Measurements from ENCODE around the gene CREBZF. TPM values are rescaled to one million over a fixed set of nuclear protein-coding genes. Genes with fewer than 3 reads are reported as not detected.

CREBZF gene
- polyA plus RNA-seq (2013, experiment 1 of 2; ENCODE audit: insufficient read length): 28.2 TPM
- polyA plus RNA-seq (2013, experiment 2 of 2; ENCODE audit: insufficient read length): 25.4 TPM

DNA sequence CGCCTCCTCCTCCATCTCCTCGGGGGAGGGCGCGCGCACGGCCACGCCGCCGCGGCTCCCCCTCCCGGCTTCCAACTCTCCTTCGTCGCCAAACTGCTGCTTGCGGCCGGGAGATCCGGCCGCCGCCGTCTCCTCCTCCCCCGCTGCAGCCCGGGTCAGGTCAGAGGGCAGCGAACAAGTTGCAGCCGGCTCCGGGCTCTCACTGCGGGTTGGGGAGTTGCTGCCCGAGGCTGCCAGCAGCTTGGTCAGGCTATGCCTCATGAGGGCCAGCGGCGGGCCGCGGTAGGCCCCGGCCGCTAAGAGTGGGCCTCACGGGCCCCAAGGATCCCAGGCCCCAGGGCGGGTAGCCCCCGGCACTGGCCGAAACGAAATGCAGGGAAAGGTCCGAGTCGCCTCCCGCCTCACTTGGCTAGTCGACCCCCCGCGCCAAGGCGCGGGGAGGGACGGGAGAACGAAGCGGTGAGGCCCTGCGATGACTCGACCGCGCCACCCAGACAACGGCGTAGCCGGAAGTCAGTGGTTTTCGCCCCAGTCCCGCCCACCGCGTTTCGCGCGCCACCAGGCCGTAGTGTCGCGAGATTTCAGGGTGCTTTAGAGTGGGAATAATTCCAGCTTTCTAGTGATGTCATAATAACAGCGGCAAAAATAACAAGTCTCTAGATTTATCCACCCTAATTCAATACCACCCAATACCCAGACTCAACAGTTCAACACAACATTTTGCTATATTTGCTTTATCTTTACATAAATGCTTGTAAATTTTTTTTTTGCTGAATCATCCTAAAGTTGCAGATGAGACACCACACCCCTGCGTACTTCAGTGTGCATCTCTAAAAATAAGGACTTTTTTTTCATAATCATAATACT lies at the start of gene CREBZF:
TSS of gene CREBZF (minus strand) at position 515 of the 867 bp plus-strand sequence. CDS start at position 261, 254 bp downstream.
- DNase-seq: peak; percentile 96

GRCh38 chr11:85712953-85713352 lies 48.0 kb upstream of the CREBZF start:
- DNase-seq: no peak

DNA sequence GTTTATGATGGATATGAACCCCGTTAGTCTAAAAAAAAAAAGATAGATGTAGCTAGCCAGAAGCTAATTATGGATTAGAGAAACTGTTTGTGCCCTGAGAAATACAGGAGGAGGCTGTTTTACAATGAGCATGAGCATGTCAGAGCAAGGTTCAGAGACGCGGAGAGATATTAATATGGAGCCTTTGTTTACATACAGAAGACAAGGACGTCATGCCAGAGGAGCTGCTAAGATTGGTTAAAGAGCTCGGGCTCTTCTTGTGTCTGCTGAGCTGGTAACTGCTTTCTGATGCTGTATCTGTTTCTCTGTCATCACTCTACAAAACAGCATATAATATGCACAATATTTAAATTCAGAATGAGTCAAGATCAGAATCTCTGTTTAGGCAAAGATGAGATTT lies 46.0 kb upstream of the CREBZF start:
- no peak for DNase-seq

DNA sequence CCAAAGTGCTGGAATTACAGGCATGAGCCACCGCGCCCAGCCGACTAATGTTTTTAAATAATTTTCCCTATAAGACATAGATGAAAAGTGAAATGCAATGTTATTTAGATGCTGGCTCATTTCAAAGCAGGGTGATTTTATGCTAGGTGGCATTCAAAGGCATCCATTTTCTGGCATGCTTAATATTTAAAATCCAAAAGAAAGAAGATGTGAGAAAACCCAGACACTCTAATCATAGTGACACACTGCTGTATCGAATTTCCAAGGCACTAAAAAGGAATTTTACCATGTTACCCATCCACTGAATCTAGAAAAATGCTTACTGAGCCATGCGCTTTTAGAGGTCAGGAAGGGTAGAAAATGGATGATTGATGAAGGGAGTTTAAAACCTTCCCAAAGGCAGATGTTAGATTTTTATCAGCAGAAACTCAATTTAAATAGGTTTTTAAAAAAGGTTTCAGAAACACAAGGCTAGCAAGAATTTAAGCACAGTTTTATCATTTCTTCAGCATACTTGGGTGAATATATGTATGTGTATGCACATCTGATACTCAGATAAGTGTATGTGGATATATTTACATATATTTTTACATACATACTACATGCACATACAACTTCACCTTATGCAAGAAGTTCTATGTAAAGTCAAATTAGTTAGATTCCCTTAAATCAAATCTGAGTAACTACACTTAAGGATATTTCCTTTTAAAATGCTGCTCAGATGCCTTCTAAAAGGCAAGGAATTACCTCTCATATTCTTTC lies 45.2 kb upstream of the CREBZF start:
- DNase-seq: no peak

GRCh38 chr11:85705800-85706199 lies 40.9 kb upstream of the CREBZF start:
- no peak for DNase-seq

DNA sequence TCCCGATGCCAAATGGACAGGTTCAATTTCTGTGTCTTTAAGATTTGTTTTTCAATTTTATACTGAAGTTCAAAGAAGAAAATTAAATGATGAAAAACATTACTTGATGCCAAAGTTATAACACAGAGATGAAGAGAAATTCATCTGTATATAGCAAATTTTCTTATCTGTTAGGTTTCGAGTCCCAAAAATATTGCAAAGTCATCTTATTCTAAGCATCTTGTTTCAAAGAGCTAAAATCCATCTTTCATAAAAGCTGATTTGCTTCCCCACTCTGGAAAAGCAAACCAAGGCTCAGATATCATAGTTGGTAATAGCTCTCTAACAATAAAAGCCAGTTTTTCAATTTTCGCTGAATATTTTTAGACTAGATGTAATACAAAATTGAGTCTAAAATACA lies 40.0 kb upstream of the CREBZF start:
- no peak for DNase-seq

GRCh38 chr11:85699957-85700741 lies 35.2 kb upstream of the CREBZF start:
- no peak for DNase-seq

GRCh38 chr11:85698195-85698594 lies 33.3 kb upstream of the CREBZF start:
- no peak for DNase-seq

DNA sequence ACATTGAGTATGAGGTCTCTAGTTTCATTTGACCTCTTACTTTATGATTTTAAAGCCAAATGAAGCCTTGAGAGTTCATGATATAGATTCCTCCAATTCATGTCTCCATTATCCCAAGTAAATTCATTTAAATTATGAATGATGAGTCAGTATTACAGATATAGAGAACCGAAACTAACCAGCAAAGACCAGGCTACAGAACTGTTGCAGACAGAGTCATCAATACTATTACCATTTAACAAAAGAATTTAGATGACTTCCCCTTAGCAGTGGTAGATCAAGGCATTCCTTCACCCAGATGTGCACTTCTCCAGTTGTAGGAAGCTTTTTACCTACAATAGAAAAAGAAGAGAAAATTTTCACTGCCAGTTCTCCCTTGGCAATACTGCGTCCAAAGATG lies 32.8 kb upstream of the CREBZF start:
- no peak for DNase-seq

DNA sequence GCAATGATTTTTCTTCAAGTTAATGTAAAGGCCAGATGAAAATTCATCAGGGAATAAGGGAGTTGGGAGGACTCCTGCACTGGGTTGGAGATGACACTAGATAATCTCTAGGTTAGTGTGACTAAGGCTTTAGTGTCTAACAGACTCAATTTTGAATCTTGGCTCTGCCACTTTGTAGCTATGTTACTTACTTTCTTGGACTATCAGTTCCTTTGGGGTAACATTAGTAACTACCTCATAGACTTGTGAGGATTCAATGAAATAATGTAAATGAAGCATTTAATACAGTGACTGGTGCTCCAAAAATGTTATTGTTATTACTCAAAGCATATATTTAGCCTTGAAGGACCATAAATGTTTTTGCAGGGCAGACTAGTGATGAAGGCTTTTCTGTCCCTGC lies 30.6 kb upstream of the CREBZF start:
- no peak for DNase-seq

GRCh38 chr11:85694385-85694980 lies 29.6 kb upstream of the CREBZF start:
- peak; percentile 60 for DNase-seq

DNA sequence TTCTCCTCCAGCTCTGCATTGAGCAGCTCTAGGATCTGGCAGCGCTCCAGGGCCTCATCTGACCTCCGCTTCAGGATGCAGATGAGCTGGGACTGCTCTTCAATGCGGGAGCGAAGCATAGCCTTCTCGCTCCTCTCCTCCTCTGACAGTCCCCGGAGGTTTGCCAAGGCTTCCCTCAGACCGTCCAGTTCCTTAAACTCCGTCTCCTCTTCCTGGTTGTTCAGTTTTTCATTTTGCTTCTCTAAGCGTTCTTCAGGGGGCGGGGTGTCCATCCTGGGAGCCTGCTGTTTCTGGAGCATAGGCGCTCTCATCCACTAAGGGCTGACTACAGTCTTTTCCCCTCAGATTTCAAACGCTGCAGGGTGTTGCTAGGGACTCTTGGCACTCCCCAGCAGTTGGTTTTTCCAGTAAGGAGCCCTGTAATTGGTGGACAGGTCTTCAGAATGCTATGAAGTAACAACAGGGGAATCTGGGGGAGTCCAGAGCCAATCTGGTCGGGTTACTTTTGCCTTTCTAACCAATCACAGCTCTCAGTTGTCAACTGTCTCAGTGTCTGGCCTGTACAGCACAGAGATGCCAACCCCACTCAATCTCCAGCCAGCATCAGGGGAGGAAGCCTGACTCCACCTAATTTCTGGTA lies 21.0 kb upstream of the CREBZF start, which contains the start of gene CCDC89:
TSS of gene CCDC89 (minus strand) at position 376 of the 640 bp plus-strand sequence. CDS start at position 311, 65 bp downstream.
- peak; percentile 96 for DNase-seq

GRCh38 chr11:85685125-85685819 lies 20.3 kb upstream of the CREBZF start:
- no peak for DNase-seq

DNA sequence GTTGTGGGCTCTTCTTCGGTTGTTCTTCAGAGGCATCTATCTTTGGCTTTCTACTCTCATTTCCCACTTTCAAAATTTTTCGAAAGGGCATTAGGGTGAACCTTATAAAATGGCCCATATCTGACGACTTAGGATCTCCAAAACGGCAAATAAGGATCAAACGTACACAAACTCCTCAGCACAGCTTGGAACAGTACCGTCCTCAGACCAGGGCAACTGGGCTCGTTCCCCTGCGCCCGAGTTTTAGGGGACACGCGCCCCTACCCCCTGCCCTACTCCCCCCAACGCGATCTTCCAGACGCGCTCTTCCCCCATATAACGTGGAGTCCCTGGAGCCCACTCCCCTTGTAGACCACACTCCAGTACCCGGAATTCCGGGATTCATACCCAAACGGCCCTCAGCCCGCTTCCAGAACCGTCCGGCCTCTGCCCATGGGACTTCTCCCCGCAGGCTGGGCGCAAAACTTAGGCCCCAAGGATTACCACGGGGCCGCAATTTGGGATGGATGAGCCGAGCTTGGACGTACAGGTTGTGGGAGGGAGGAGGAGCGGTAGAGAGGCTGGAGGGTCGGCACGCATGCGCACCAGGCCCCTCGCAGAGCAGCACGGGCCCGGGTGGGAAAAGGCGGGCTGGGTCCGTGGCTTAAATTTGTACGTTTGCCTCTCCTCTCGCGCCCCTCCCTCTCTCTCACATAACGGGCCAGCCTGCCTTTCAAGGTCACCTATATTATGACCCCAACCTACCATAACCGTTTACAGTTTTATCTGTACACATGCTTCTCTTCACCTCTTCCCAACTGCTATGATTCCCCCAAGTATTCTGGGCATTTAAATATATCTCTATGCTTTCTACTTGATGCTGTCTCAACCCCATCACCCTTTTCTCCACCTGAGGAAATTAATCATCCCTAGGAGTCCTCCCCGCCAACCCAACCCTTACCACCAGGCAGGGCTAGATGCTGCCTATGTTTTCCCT lies 17.7 kb upstream of the CREBZF start:
- peak; percentile 67 for DNase-seq

- no peak for DNase-seq
Observed at GRCh38 chr11:85680897-85681296, 16.0 kb upstream of the CREBZF start.

DNA sequence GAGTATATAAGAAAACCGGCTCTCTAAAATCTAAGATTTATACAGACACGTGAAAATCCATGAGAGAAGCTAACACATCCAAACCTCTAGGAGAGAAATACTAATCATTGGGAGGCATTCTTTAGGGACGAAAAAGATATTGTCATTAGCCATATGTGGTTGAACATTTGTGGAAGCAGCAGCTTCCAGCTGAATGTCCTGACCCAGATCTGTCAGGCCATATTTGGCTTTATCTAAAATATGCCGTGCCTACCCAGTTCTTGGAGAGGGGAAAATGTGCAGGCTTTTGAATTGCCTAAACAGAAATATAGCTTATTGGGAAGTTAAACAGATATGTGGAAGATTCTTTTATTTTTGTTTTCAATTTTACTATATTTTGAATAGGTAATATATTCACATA lies 14.6 kb upstream of the CREBZF start:
- no peak for DNase-seq

GRCh38 chr11:85673393-85673792 lies 8.5 kb upstream of the CREBZF start:
- DNase-seq: no peak

DNA sequence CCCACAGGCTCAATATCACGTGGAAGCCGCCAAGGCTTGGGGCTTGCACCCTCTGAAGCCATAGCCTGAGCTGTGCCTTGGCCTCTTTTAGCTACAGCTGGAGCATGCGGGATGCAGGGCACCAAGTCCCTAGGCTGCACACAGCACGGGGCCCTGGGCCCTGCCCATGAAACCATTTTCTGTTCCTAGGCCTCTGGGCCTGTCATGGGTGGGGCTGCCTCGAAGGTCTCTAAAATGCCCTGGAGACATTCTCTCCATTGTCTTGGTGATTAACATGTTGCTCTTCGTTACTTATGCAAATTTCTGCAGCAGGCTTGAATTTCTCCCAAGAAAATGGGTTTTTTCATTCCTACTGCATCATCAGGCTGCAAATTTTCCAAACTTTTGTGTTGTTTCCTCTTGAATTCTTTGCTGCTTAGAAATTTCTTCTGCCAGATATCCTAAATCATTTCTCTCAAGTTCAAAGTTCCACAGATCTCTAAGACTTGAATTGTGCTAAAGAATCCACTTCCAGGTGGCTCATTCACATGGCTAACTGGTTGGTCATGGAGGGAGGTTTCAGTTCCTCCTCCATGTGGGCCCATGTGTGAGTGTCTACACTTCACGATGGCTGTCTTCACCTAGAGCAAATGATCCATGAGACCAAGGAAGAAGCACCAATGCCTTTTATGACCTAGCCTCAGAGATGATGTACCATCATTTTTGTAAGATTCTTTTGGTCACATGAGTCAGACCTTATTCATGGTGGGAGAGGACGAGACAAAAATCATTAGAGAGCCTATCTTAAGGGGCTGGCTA lies 7.4 kb upstream of the CREBZF start:
- DNase-seq: peak; percentile 52

All from fibroblast of skin of abdomen (primary cell).